Smooth muscle cell (in vitro differentiated cells): Measurements from ENCODE around the gene PUS10. TPM values are rescaled to one million over a fixed set of nuclear protein-coding genes. Genes with fewer than 3 reads are reported as not detected.

ENCODE experiments used
- DNase-seq: peaks from one replicate; lab custom pipeline; 2025; ENCODE audit not compliant: unreplicated experiment; lab: John Stamatoyannopoulos, UW
- H2AFZ ChIP-seq: fragments of 200-600 bp; sonication (generic); 2 replicates; pipeline ENCODE4 v1.6.0; 2016; ENCODE audit warnings: antibody characterized with exemption, low read depth, mild to moderate bottlenecking
- H3F3A ChIP-seq: fragments of 200-600 bp; sonication (generic); 2 replicates; pipeline ENCODE4 v1.6.0; 2017; ENCODE audit warnings: antibody characterized with exemption, low read depth
- H3K27ac ChIP-seq: fragments of 200-600 bp; sonication (generic); 2 replicates; pipeline ENCODE4 v1.5.1; 2016; ENCODE audit warnings: low read depth, mild to moderate bottlenecking
- H3K27me3 ChIP-seq: fragments of 200-600 bp; sonication (generic); 2 replicates; pipeline ENCODE4 v1.6.1; 2016; ENCODE audit warnings: low read depth, mild to moderate bottlenecking
- H3K36me3 ChIP-seq: fragments of 200-600 bp; sonication (generic); 2 replicates; pipeline ENCODE4 v1.5.1; 2016; ENCODE audit warnings: low read depth
- H3K4me1 ChIP-seq: fragments of 200-600 bp; sonication (generic); 2 replicates; pipeline ENCODE4 v1.5.1; 2016; ENCODE audit warnings: low read depth
- H3K4me2 ChIP-seq: fragments of 200-600 bp; sonication (generic); 2 replicates; pipeline ENCODE4 v1.6.0; 2016; ENCODE audit warnings: mild to moderate bottlenecking
- H3K4me3 ChIP-seq: fragments of 200-600 bp; sonication (generic); 2 replicates; pipeline ENCODE4 v1.5.1; 2016; ENCODE audit warnings: mild to moderate bottlenecking
- H3K79me2 ChIP-seq: fragments of 200-600 bp; sonication (generic); 2 replicates; pipeline ENCODE4 v1.6.0; 2016; ENCODE audit warnings: low read depth, mild to moderate bottlenecking
- H3K9ac ChIP-seq: fragments of 200-600 bp; sonication (generic); 2 replicates; pipeline ENCODE4 v1.6.0; 2016; ENCODE audit warnings: low read depth
- H3K9me3 ChIP-seq: fragments of 200-600 bp; sonication (generic); replicated peaks from 2 replicates; pipeline ENCODE4 v1.5.1; 2016; ENCODE audit warnings: low read depth
- H4K20me1 ChIP-seq: fragments of 200-600 bp; sonication (generic); 2 replicates; pipeline ENCODE4 v1.6.0; 2016; ENCODE audit warnings: low read depth
- WGBS: methylation state at CpG from one replicate; pipeline ENCODE4 v1.1.7; 2016; ENCODE audit warnings: low lambda C conversion rate; 5-methylcytosine and 5-hydroxymethylcytosine counted together
- polyA plus RNA-seq: library from polyadenylated mRNA; unstranded; fragments of >200 nt; fragmentation: Nextera tagmentation; extraction: Ambion mirVana; gene quantifications from 2 replicates; pipeline ENCODE4 v1.2.1, GENCODE V29; 2016
- total RNA-seq: library from RNA; depleted of rRNA; stranded (reverse); fragments of >200 nt; gene quantifications from 2 replicates; pipeline ENCODE4 v1.2.3, GENCODE V29; 2014
- TF ChIP-seq, protein P1 (sequence below): fragments of 200-600 bp; sonication (generic); IDR thresholded peaks from 2 replicates; pipeline ENCODE4 v1.5.1; 2017; ENCODE audit warnings: borderline replicate concordance, mild to moderate bottlenecking, antibody characterized with exemption; ENCODE audit not compliant: insufficient read depth, poor library complexity, severe bottlenecking

The PUS10 gene
- total and polyA plus RNA-seq, 2 experiments from 2014 or later, result 3.3 to 6.3 TPM

DNA sequence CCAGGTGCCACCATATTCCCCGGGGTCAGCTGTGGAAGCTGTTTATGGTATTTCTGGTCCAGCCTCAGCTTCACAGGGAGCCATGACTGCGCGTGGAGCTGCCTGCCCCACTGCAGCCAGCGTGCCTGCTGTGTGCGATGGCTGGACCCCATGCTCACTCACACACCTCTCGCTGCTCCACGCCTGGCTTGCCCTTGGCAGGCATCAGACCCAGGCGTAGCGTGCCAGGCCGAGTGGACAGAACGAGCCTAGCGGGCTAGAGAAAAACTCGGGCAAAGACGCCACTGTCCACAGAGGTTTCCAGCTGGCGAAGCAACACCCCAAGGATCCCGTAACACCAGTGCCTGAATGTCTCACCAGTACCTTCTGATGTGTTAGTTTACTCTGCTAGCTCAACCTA, 43.4 kb downstream of the PUS10 start:
- no peaks in the 10 kb centered on the region for H3K9me3 ChIP-seq
- H3K79me2 ChIP-seq, result no peaks in the 10 kb centered on the region
- H3K36me3 ChIP-seq, result no peaks in the 10 kb centered on the region
- no peak overlapping the region for H2AFZ ChIP-seq
- H4K20me1 ChIP-seq, result no peaks in the 10 kb centered on the region
- H3K4me2 ChIP-seq, result no peak overlapping the region
- 94% methylated on average over 16 of the region's 16 CpGs for WGBS
- no peak for DNase-seq
- no peaks in the 10 kb centered on the region for H3K27me3 ChIP-seq
- H3K4me1 ChIP-seq, result peaks cover 9% of the 10 kb centered on the region
- H3F3A ChIP-seq, result no peaks in the 10 kb centered on the region
- no peak overlapping the region for H3K9ac ChIP-seq
- no peak overlapping the region for H3K27ac ChIP-seq
- no peak overlapping the region for H3K4me3 ChIP-seq
- TF ChIP-seq, protein P1, sequence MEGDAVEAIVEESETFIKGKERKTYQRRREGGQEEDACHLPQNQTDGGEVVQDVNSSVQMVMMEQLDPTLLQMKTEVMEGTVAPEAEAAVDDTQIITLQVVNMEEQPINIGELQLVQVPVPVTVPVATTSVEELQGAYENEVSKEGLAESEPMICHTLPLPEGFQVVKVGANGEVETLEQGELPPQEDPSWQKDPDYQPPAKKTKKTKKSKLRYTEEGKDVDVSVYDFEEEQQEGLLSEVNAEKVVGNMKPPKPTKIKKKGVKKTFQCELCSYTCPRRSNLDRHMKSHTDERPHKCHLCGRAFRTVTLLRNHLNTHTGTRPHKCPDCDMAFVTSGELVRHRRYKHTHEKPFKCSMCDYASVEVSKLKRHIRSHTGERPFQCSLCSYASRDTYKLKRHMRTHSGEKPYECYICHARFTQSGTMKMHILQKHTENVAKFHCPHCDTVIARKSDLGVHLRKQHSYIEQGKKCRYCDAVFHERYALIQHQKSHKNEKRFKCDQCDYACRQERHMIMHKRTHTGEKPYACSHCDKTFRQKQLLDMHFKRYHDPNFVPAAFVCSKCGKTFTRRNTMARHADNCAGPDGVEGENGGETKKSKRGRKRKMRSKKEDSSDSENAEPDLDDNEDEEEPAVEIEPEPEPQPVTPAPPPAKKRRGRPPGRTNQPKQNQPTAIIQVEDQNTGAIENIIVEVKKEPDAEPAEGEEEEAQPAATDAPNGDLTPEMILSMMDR, result no peak

DNA sequence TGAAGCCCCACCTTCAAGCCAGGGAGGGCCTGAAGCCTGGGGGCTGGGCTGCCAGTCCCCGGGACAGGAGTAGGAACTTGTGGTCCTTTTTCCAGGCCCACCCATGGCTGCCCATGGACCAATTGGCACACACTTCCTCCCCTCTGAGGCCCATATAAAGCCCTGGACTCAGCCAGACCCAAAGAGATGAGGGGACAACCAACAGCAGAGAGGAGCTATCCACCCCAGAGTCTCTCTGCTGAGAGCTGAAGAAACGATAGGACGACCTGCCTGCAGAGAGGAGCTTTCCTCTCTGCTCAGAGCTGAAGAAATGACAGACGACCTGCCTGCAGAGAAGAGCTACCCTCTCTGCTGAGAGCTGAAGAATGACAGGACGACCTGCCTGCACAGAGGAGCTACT, 44.4 kb downstream of the PUS10 start:
- H3K4me3 ChIP-seq, result no peak overlapping the region
- H3K27me3 ChIP-seq, result no peaks in the 10 kb centered on the region
- TF ChIP-seq, protein P1, result no peak
- 69% methylated on average over 5 of the region's 5 CpGs for WGBS
- H3K4me1 ChIP-seq, result peaks cover 9% of the 10 kb centered on the region
- H3K27ac ChIP-seq, result no peak overlapping the region
- no peaks in the 10 kb centered on the region for H3F3A ChIP-seq
- H3K9ac ChIP-seq, result no peak overlapping the region
- no peaks in the 10 kb centered on the region for H3K36me3 ChIP-seq
- no peak overlapping the region for H2AFZ ChIP-seq
- no peak overlapping the region for H3K4me2 ChIP-seq
- H3K9me3 ChIP-seq, result no peaks in the 10 kb centered on the region
- no peak for DNase-seq
- no peaks in the 10 kb centered on the region for H4K20me1 ChIP-seq
- no peaks in the 10 kb centered on the region for H3K79me2 ChIP-seq

DNA sequence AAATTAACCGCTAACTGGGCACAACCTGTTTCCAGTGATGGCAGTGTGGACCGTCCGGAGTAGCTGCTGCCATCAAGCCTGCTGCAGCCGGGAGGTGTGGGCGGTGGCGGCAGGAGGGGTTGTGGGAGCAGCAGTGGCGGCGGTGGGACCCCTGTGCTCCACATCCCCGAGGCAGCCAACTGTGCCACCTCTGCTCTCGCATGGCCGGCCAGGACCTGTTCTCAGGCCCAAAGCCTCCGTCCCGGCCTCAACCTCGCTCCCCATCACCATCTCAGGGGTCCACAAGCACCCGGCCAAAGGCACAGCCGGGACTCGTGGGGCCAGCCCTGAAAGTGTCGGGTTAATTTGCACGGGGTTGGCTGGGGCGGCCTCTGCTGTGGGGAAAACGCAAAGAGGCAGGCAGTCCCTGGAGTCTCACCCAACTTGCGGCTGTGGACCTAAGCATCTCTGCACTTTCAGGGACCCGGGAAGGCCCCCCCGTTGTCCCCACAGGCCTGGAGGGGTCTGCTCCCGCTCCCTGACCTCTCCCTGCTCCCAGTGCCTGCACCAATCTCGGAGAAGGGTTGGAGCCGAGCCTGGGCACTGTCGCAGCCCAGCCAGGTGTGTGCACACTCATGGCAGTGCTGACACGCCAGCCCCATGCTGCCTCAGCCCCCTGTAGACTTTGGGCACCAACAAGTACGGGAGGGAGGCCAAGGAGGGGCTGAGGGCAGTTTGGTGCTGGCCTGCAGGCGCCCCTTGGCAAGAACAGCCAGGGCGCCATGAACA, 45.0 kb downstream of the PUS10 start:
- no peak for DNase-seq

More for the DNA sequence above, 45.0 kb downstream of the PUS10 start:
- TF ChIP-seq, protein P1, result no peak
- no peaks in the 10 kb centered on the region for H3K79me2 ChIP-seq
- H3K4me2 ChIP-seq, result no peak overlapping the region
- no peaks in the 10 kb centered on the region for H3K9me3 ChIP-seq
- peaks cover 9% of the 10 kb centered on the region for H3K4me1 ChIP-seq
- no peak overlapping the region for H2AFZ ChIP-seq
- no peaks in the 10 kb centered on the region for H3K27me3 ChIP-seq
- no peaks in the 10 kb centered on the region for H3K36me3 ChIP-seq
- H3K4me3 ChIP-seq, result no peak overlapping the region
- no peak overlapping the region for H3K27ac ChIP-seq
- no peaks in the 10 kb centered on the region for H3F3A ChIP-seq
- H4K20me1 ChIP-seq, result no peaks in the 10 kb centered on the region
- WGBS, result 95% methylated on average over 32 of the region's 32 CpGs
- no peak overlapping the region for H3K9ac ChIP-seq
